ENCODE results near the gene LIX1L.

Gene LIX1L

GRCh38 chr1:145985129-145985501 lies 27.3 kb upstream of the LIX1L start:
- DNase-seq = no peak

GRCh38 chr1:145983960-145984830 lies 26.4 kb upstream of the LIX1L start:
- DNase-seq = no peak

- no peak for DNase-seq
Observed at GRCh38 chr1:145983206-145983675, 25.4 kb upstream of the LIX1L start.

GRCh38 chr1:145982010-145982723 lies 24.4 kb upstream of the LIX1L start:
- no peak for DNase-seq

GRCh38 chr1:145980457-145980994 lies 22.7 kb upstream of the LIX1L start:
- DNase-seq = no peak

- no peak for DNase-seq
Observed at GRCh38 chr1:145979746-145980456, 22.1 kb upstream of the LIX1L start.

GRCh38 chr1:145978854-145979745 lies 21.3 kb upstream of the LIX1L start:
- DNase-seq = peak; percentile 98

- DNase-seq = no peak
Observed at GRCh38 chr1:145978471-145978853, 20.6 kb upstream of the LIX1L start.

- DNase-seq = peak; percentile 58
Observed at GRCh38 chr1:145977486-145978470, 20.0 kb upstream of the LIX1L start.

- no peak for DNase-seq
Observed at GRCh38 chr1:145977016-145977415, 19.2 kb upstream of the LIX1L start.

- DNase-seq = no peak
Observed at GRCh38 chr1:145975216-145975615, 17.4 kb upstream of the LIX1L start.

GRCh38 chr1:145974721-145975120 lies 16.9 kb upstream of the LIX1L start:
- no peak for DNase-seq

GRCh38 chr1:145972580-145972979 lies 14.8 kb upstream of the LIX1L start:
- DNase-seq = no peak

- no peak for DNase-seq
Observed at GRCh38 chr1:145967288-145967687, 9.5 kb upstream of the LIX1L start.

- no peak for DNase-seq
Observed at GRCh38 chr1:145965119-145965744, 7.4 kb upstream of the LIX1L start.

- peak; percentile 92 for DNase-seq
Observed at GRCh38 chr1:145964328-145965118, 6.7 kb upstream of the LIX1L start, which contains the start of the genes ANKRD34A and POLR3GL. Gene ANKRD34A (minus strand): TSS chr1:145964575. CDS start chr1:145961759, 2,816 bp downstream. Gene POLR3GL (plus strand): TSS chr1:145964690. CDS start chr1:145974866, 10,176 bp downstream.

GRCh38 chr1:145963265-145964019 lies 5.6 kb upstream of the LIX1L start:
- no peak for DNase-seq

Measured in NCI-H510A (cell line).